ENCODE data around the gene GALK1. TPM values are rescaled to one million over a fixed set of nuclear protein-coding genes. Genes with fewer than 3 reads are reported as not detected.

The GALK1 gene
- total RNA-seq, 4 donors from 2014 or later, result 9.3 to 116 (median 30.9) TPM

DNA sequence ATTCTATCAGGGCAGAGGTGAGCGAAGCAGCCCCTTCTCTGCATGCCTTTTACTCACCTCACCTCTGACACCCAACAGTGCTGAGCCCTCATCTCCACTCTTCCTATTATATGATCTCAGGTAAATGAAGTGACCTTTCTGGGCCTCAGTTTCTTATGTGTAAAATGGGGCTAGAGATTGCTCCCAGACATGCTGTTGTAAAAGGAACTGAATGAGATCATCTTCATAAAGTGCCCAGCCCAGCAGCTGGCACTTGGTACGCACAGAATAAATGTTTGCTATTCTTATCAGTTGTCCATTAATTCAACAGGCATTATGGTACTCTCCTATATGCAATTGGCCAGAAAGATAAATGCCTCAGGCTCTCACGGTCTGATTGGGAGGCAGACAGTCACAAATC is 4.5 kb upstream of the GALK1 start:
- in situ Hi-C loops (cut with MboI; ENCODE audit: low pct_ligation_motif_present in 1 of 4, low pct_unique_long_range_greater_than_20kb in 1 of 4, low sequenced_read_pairs in 3 of 4) (loop anchor here in 1 of 4 donors (25.0 kb wide), 1 partner anchor 118 kb away; the partner anchor contains the start of genes TRIM47 and TRIM65), intact Hi-C loops (cut with DNase I; ENCODE audit: low total_unique reads) (loop anchor here (10.0 kb wide), 1 partner anchor 1335 kb away; the partner anchor contains the start of gene GPRC5C)
- H3K27ac ChIP-seq, result peak overlapping the region in 2 of 4 donors; percentile 20 to 21
- H3K36me3 ChIP-seq, result no peaks in the 10 kb centered on the region
- no peaks in the 10 kb centered on the region for H3K9me3 ChIP-seq
- TF ChIP-seq, protein P1, sequence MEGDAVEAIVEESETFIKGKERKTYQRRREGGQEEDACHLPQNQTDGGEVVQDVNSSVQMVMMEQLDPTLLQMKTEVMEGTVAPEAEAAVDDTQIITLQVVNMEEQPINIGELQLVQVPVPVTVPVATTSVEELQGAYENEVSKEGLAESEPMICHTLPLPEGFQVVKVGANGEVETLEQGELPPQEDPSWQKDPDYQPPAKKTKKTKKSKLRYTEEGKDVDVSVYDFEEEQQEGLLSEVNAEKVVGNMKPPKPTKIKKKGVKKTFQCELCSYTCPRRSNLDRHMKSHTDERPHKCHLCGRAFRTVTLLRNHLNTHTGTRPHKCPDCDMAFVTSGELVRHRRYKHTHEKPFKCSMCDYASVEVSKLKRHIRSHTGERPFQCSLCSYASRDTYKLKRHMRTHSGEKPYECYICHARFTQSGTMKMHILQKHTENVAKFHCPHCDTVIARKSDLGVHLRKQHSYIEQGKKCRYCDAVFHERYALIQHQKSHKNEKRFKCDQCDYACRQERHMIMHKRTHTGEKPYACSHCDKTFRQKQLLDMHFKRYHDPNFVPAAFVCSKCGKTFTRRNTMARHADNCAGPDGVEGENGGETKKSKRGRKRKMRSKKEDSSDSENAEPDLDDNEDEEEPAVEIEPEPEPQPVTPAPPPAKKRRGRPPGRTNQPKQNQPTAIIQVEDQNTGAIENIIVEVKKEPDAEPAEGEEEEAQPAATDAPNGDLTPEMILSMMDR (IDR thresholded peaks at IDR 0.05), result no peak
- TF ChIP-seq EP300 (IDR thresholded peaks at IDR 0.05; ENCODE audit: low read depth) (no peak), POLR2AphosphoS5 (IDR thresholded peaks at IDR 0.05) (peak in 1 of 3 donors; percentile 28), POLR2A (IDR thresholded peaks at IDR 0.05) (no peak)
- H3K27me3 ChIP-seq, result no peaks in the 10 kb centered on the region
- no peak for DNase-seq
- H3K4me1 ChIP-seq, result peaks cover 3 to 22% (median 14%) of the 10 kb centered on the region in 4 donors
- H3K4me3 ChIP-seq, result no peak overlapping the region
- WGBS, 2 donors (ENCODE audit: low coverage in 1 of 2), result 62 to 68% methylated on average over 2 to 3 of the region's 3 CpGs

DNA sequence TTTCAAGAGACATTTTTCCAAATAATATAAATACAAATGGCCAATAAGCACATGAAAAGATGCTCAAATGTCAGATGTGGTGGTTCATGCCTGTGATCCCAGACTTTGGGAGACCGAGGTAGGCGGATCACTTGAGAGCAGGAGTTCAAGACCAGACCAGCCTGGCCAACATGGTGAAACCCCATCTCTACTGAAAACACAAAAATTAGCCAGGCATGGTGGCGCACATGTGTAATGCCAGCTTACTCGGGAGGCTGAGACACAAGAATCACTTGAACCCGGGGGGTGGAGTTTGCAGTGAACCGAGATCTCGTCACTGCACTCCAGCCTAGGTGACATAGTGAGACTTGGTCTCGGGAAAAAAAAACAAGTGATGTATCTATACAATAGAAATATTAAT is 2.9 kb upstream of the GALK1 start:
- Histone ChIP-seq H3K9me3 (no peaks in the 10 kb centered on the region), H3K27me3 (no peaks in the 10 kb centered on the region), H3K36me3 (no peaks in the 10 kb centered on the region), H3K27ac (no peak overlapping the region), H3K4me3 (no peak overlapping the region), H3K4me1 (peaks cover 9 to 36% (median 26%) of the 10 kb centered on the region in 4 donors)
- intact Hi-C loops (cut with DNase I; ENCODE audit: low total_unique reads) (loop anchor here (10.0 kb wide), 1 partner anchor 1333 kb away; the partner anchor contains the start of gene GPRC5C), in situ Hi-C loops (cut with MboI; ENCODE audit: low pct_ligation_motif_present in 1 of 4, low pct_unique_long_range_greater_than_20kb in 1 of 4, low sequenced_read_pairs in 3 of 4) (loop anchor here in 1 of 4 donors (25.0 kb wide), 1 partner anchor 119 kb away; the partner anchor contains the start of genes TRIM47 and TRIM65)
- WGBS, 2 donors (ENCODE audit: low coverage in 1 of 2), result 90% methylated on average over 5 to 8 of the region's 8 CpGs
- TF ChIP-seq POLR2A (IDR thresholded peaks at IDR 0.05) (no peak), EP300 (IDR thresholded peaks at IDR 0.05; ENCODE audit: low read depth) (no peak), POLR2AphosphoS5 (IDR thresholded peaks at IDR 0.05) (no peak)
- TF ChIP-seq, protein P1 (IDR thresholded peaks at IDR 0.05), result no peak
- no peak for DNase-seq

DNA sequence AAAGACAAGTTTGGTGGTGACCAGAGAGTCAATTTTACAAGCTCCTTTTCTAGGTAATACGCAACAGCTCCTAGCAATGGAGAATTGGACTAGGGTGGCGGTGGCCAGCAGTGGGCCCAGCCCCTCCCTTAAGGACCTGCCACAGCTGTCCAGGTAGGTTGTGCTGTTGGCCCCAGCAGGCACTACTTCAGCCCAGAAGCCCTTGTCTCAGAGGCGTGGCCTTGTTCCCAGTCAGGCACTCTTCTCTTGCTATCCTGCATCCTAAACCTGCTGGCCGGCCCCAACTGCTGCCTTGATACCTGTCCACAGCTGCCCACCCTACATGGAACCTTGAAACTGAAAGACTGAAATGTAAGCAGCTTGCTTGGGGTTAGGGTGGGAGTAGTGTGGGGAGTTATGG is 989 bp upstream of the GALK1 start:
- WGBS, 2 donors (ENCODE audit: low coverage in 1 of 2), result 87% methylated on average over 4 of the region's 4 CpGs; no CpG with 5 or more reads in 1 of the 2 donors

GRCh38 chr17:75764417-75764710 is 628 bp downstream of the GALK1 start:
- TF ChIP-seq POLR2AphosphoS5 (IDR thresholded peaks at IDR 0.05), result no peak
- TF ChIP-seq, protein P1 (IDR thresholded peaks at IDR 0.05), result peak in 2 of 5 experiments; percentile 45 to 51
- DNase-seq, result no peak
- intact Hi-C loops (cut with DNase I; ENCODE audit: low total_unique reads) (loop anchor here (10.0 kb wide), 1 partner anchor 1330 kb away; the partner anchor contains the start of gene GPRC5C), in situ Hi-C loops (cut with MboI; ENCODE audit: low pct_ligation_motif_present in 1 of 4, low pct_unique_long_range_greater_than_20kb in 1 of 4, low sequenced_read_pairs in 3 of 4) (loop anchor here in 1 of 4 donors (25.0 kb wide), 1 partner anchor 123 kb away; the partner anchor contains the start of genes TRIM47 and TRIM65)
- Histone ChIP-seq H3K36me3 (no peaks in the 10 kb centered on the region), H3K4me1 (peaks cover 6 to 23% (median 14%) of the 10 kb centered on the region in 4 donors), H3K27ac (peak overlapping the region; percentile 85 to 89 (median 88)), H3K4me3 (peak overlapping the region; percentile 52 to 67 (median 58)), H3K9me3 (no peaks in the 10 kb centered on the region), H3K27me3 (no peaks in the 10 kb centered on the region)
- 6% methylated on average over 13 of the region's 14 CpGs; no CpG with 5 or more reads in 1 of the 2 donors for WGBS, 2 donors (ENCODE audit: low coverage in 1 of 2)

More for the DNA sequence above, 989 bp upstream of the GALK1 start:
- peak overlapping the region; percentile 85 to 89 (median 88) for H3K27ac ChIP-seq
- in situ Hi-C loops (cut with MboI; ENCODE audit: low pct_ligation_motif_present in 1 of 4, low pct_unique_long_range_greater_than_20kb in 1 of 4, low sequenced_read_pairs in 3 of 4) (loop anchor here in 1 of 4 donors (25.0 kb wide), 1 partner anchor 121 kb away; the partner anchor contains the start of genes TRIM47 and TRIM65), intact Hi-C loops (cut with DNase I; ENCODE audit: low total_unique reads) (loop anchor here (10.0 kb wide), 1 partner anchor 1331 kb away; the partner anchor contains the start of gene GPRC5C)
- no peaks in the 10 kb centered on the region for H3K27me3 ChIP-seq
- H3K36me3 ChIP-seq, result no peaks in the 10 kb centered on the region
- TF ChIP-seq POLR2AphosphoS5 (IDR thresholded peaks at IDR 0.05), result no peak
- H3K4me1 ChIP-seq, result peaks cover 6 to 25% (median 19%) of the 10 kb centered on the region in 4 donors
- H3K4me3 ChIP-seq, result no peak overlapping the region
- DNase-seq, result no peak
- no peaks in the 10 kb centered on the region for H3K9me3 ChIP-seq

Data from transverse colon (tissue), 4 donors.